H9 (cell line): Measurements from ENCODE around the gene TOMT. TPM values are rescaled to one million over a fixed set of nuclear protein-coding genes. Genes with fewer than 3 reads are reported as not detected.

Source experiments
- DNase-seq: peaks from one replicate; pipeline ENCODE4 v3.0.0-alpha.2; 2017
- H2AFZ ChIP-seq: one replicate; pipeline ENCODE4 v1.6.1; 2013; ENCODE audit warnings: mild to moderate bottlenecking, low read length, control low read depth, moderate library complexity
- H2AK5ac ChIP-seq: 2 replicates; pipeline ENCODE4 v1.6.1; 2013; ENCODE audit warnings: low read length, control low read depth, mixed read lengths; ENCODE audit not compliant: insufficient read length
- H2BK120ac ChIP-seq: one replicate; pipeline ENCODE4 v1.6.1; 2013; ENCODE audit warnings: low read depth, mild to moderate bottlenecking, low read length, control low read depth, inconsistent platforms; ENCODE audit not compliant: poor library complexity, severe bottlenecking
- H2BK12ac ChIP-seq: 2 replicates; pipeline ENCODE4 v1.6.1; 2013; ENCODE audit warnings: low read length, control low read depth, mixed read lengths, low read depth; ENCODE audit not compliant: insufficient read length
- H2BK15ac ChIP-seq: 2 replicates; pipeline ENCODE4 v1.6.1; 2013; ENCODE audit warnings: low read depth, low read length, control low read depth
- H2BK20ac ChIP-seq: one replicate; pipeline ENCODE4 v1.6.1; 2013; ENCODE audit warnings: low read depth, mild to moderate bottlenecking, low read length, control low read depth, inconsistent platforms; ENCODE audit not compliant: poor library complexity, severe bottlenecking
- H2BK5ac ChIP-seq: 2 replicates; pipeline ENCODE4 v1.6.1; 2013; ENCODE audit warnings: low read length, control low read depth, mixed read lengths; ENCODE audit not compliant: insufficient read length
- H3K14ac ChIP-seq: 2 replicates; pipeline ENCODE4 v1.6.1; 2013; ENCODE audit warnings: low read length, control low read depth; ENCODE audit not compliant: insufficient read depth
- H3K18ac ChIP-seq: 2 replicates; pipeline ENCODE4 v1.6.1; 2013; ENCODE audit warnings: low read depth, mild to moderate bottlenecking, mixed read lengths, low read length, control low read depth; ENCODE audit not compliant: insufficient read length
- H3K23ac ChIP-seq: 2 replicates; pipeline ENCODE4 v1.6.1; 2013; ENCODE audit warnings: low read length, control low read depth, mixed read lengths, low read depth; ENCODE audit not compliant: insufficient read length
- H3K23me2 ChIP-seq: 2 replicates; pipeline ENCODE4 v1.6.1; 2013; ENCODE audit warnings: low read depth, mild to moderate bottlenecking, mixed read lengths, low read length, control low read depth; ENCODE audit not compliant: insufficient read length, poor library complexity, severe bottlenecking
- H3K27ac ChIP-seq: 2 replicates; pipeline ENCODE4 v1.5.1; 2013; ENCODE audit warnings: low read length, control low read depth, mixed read lengths, low read depth; ENCODE audit not compliant: insufficient read length
- H3K27me3 ChIP-seq: 2 replicates; pipeline ENCODE4 v1.6.1; 2013; ENCODE audit warnings: low read length, control low read depth, inconsistent platforms; ENCODE audit not compliant: insufficient read depth
- H3K4ac ChIP-seq: 2 replicates; pipeline ENCODE4 v1.6.1; 2013; ENCODE audit warnings: low read depth, mild to moderate bottlenecking, control low read depth, inconsistent platforms, low read length, moderate library complexity
- H3K4me1 ChIP-seq: 2 replicates; pipeline ENCODE4 v1.6.1; 2013; ENCODE audit warnings: low read length, control low read depth, inconsistent platforms; ENCODE audit not compliant: insufficient read depth
- H3K4me2 ChIP-seq: 2 replicates; pipeline ENCODE4 v1.6.1; 2013; ENCODE audit warnings: low read length, control low read depth, mixed read lengths; ENCODE audit not compliant: insufficient read length, insufficient read depth
- H3K56ac ChIP-seq: 2 replicates; pipeline ENCODE4 v1.6.1; 2013; ENCODE audit warnings: low read depth, mild to moderate bottlenecking, mixed read lengths, low read length, control low read depth; ENCODE audit not compliant: insufficient read length
- H3K79me1 ChIP-seq: 2 replicates; pipeline ENCODE4 v1.6.1; 2013; ENCODE audit warnings: low read depth, mild to moderate bottlenecking, moderate library complexity, low read length, control low read depth, inconsistent platforms; ENCODE audit not compliant: insufficient read depth, poor library complexity, severe bottlenecking
- H3K79me2 ChIP-seq: 2 replicates; pipeline ENCODE4 v1.6.1; 2013; ENCODE audit warnings: low read length, control low read depth, inconsistent platforms; ENCODE audit not compliant: insufficient read depth
- H3K9ac ChIP-seq: 2 replicates; pipeline ENCODE4 v1.6.1; 2013; ENCODE audit warnings: low read length, control low read depth, mixed read lengths; ENCODE audit not compliant: insufficient read length; ENCODE audit errors: extremely low read depth
- H3K9me3 ChIP-seq: one replicate; pipeline ENCODE4 v1.6.1; 2013; ENCODE audit warnings: low read depth, low read length, inconsistent platforms; ENCODE audit not compliant: control insufficient read depth
- H3T11ph ChIP-seq: one replicate; pipeline ENCODE4 v1.6.1; 2013; ENCODE audit warnings: mild to moderate bottlenecking, low read length, control low read depth, inconsistent platforms
- H4K20me1 ChIP-seq: one replicate; pipeline ENCODE4 v1.6.1; 2013; ENCODE audit not compliant: control insufficient read depth, insufficient read length, insufficient read depth
- H4K5ac ChIP-seq: 2 replicates; pipeline ENCODE4 v1.6.1; 2013; ENCODE audit warnings: low read depth, mild to moderate bottlenecking, mixed read lengths, low read length, control low read depth; ENCODE audit not compliant: insufficient read length
- H4K8ac ChIP-seq: replicated peaks from 2 replicates; pipeline ENCODE4 v1.6.1; 2013; ENCODE audit warnings: low read length, control low read depth, mixed read lengths, low read depth; ENCODE audit not compliant: insufficient read length
- H4K91ac ChIP-seq: 2 replicates; pipeline ENCODE4 v1.6.1; 2013; ENCODE audit warnings: low read depth, mild to moderate bottlenecking, moderate library complexity, mixed read lengths, low read length, control low read depth; ENCODE audit not compliant: insufficient read length
- H3K27ac Mint-ChIP-seq, 3 experiments: 2 replicates in 2 of 3; 3 replicates in 1 of 3; pipeline ENCODE4 v1.8.0; 2020 to 2021; ENCODE audit warnings: mixed read lengths in 3 of 3, mild to moderate bottlenecking in 1 of 3, moderate library complexity in 1 of 3
- H3K27me3 Mint-ChIP-seq: 2 replicates; pipeline ENCODE4 v1.8.0; 2021; ENCODE audit warnings: low read depth, mild to moderate bottlenecking, moderate library complexity, mixed read lengths
- H3K36me3 Mint-ChIP-seq, 3 experiments: 2 replicates in 2 of 3; 3 replicates in 1 of 3; pipeline ENCODE4 v1.8.0; 2020 to 2021; ENCODE audit warnings: low read depth in 3 of 3, mixed read lengths in 3 of 3; ENCODE audit not compliant: insufficient read depth in 1 of 3
- H3K4me1 Mint-ChIP-seq, 2 experiments: 2 replicates each; pipeline ENCODE4 v1.8.0; 2020; ENCODE audit warnings: mixed read lengths in 2 of 2
- H3K4me3 Mint-ChIP-seq, 2 experiments: 2 replicates in 1 of 2; 3 replicates in 1 of 2; pipeline ENCODE4 v1.8.0; 2020 to 2021; ENCODE audit warnings: mild to moderate bottlenecking in 2 of 2, mixed read lengths in 2 of 2, moderate library complexity in 1 of 2
- H3K9me3 Mint-ChIP-seq, 2 experiments: 2 replicates in 1 of 2; 3 replicates in 1 of 2; pipeline ENCODE4 v1.8.0; 2020; ENCODE audit warnings: mild to moderate bottlenecking in 2 of 2, mixed read lengths in 2 of 2, moderate library complexity in 1 of 2
- CTCF ChIP-seq: fragments of 200-600 bp; sonication (generic); conservative IDR thresholded peaks from 3 replicates; pipeline ENCODE4 v1.8.0; 2021; ENCODE audit warnings: antibody characterized with exemption, mild to moderate bottlenecking
- whole genome bisulfite sequencing: extraction: QIAGEN DNeasy Blood & Tissue Kit; methylation state at CpG from one replicate; pipeline ENCODE4 v1.1.7; 2013; ENCODE audit warnings: missing lambda C conversion rate, low lambda C conversion rate, mixed read lengths; ENCODE audit not compliant: insufficient read length; ENCODE audit errors: extremely low coverage; 5-methylcytosine and 5-hydroxymethylcytosine counted together
- total RNA-seq: library from RNA; stranded (reverse); gene quantifications from 2 replicates; pipeline ENCODE4 v1.2.1, GENCODE V29; 2021

Gene TOMT
- total RNA-seq, 1 experiment from 2014 or later: not detected

DNA sequence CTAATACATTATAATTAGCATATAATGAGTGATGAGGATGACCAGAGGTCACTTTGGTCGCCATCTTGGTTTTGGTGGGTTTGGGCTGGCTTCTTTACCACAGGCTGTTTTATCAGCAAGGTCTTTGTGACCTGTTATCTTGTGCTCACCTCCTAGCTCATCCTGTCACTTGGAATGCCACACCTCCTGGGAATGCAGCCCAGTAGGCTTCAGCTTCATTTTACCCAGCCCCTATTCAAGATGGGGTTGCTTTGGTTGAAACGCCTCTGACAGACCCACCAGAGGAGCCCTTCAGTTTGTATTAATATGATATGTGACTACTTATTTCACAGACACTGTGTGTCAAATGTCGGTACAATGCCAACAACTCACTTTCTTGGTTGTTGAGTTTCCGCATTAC, 50.0 kb downstream of the TOMT start:
- H4K91ac ChIP-seq: no peak overlapping the region
- H4K5ac ChIP-seq: no peak overlapping the region
- no peaks in the 10 kb centered on the region for H3K79me1 ChIP-seq
- H3K9ac ChIP-seq: no peak overlapping the region
- no peak for TF ChIP-seq CTCF
- no peak overlapping the region for H3K23ac ChIP-seq
- H2BK15ac ChIP-seq: no peak overlapping the region
- no peak overlapping the region for H2BK120ac ChIP-seq
- H3K14ac ChIP-seq: no peak overlapping the region
- no peak overlapping the region for H2BK20ac ChIP-seq
- WGBS: no CpG with 5 or more reads among the region's 4 CpGs
- H2AFZ ChIP-seq: no peak overlapping the region
- H4K8ac ChIP-seq: no peak overlapping the region
- H3T11ph ChIP-seq: no peak overlapping the region
- no peak overlapping the region for H2BK5ac ChIP-seq
- H2BK12ac ChIP-seq: no peak overlapping the region
- Mint-ChIP-seq H3K27ac (no peak overlapping the region; a peak in 1 of 7 replicates), H3K36me3 (no peaks in the 10 kb centered on the region; a peak in 2 of 7 replicates), H3K27me3 (peaks cover 15% of the 10 kb centered on the region), H3K9me3 (peaks cover 0 to 5% of the 10 kb centered on the region in 2 experiments; a peak in 4 of 5 replicates), H3K4me3 (no peak overlapping the region), H3K4me1 (no peaks in the 10 kb centered on the region)
- H2AK5ac ChIP-seq: no peak overlapping the region
- no peaks in the 10 kb centered on the region for H3K9me3 ChIP-seq
- H3K4ac ChIP-seq: no peak overlapping the region
- H3K4me1 ChIP-seq: no peaks in the 10 kb centered on the region
- H4K20me1 ChIP-seq: no peaks in the 10 kb centered on the region
- H3K56ac ChIP-seq: no peak overlapping the region
- H3K23me2 ChIP-seq: no peaks in the 10 kb centered on the region
- H3K27me3 ChIP-seq: no peaks in the 10 kb centered on the region
- no peak overlapping the region for H3K18ac ChIP-seq
- DNase-seq: no peak
- H3K27ac ChIP-seq: no peak overlapping the region
- H3K4me2 ChIP-seq: no peak overlapping the region
- H3K79me2 ChIP-seq: no peaks in the 10 kb centered on the region
